Adrenal gland (tissue), 12 donors: ENCODE results near the gene PICK1. TPM values are rescaled to one million over a fixed set of nuclear protein-coding genes. Genes with fewer than 3 reads are reported as not detected.

ENCODE experiments used
- DNase-seq, 7 donors: peaks; one replicate each; pipeline ENCODE4 v3.0.0-alpha.2; 2019 to 2020
- H3K27ac ChIP-seq, 5 donors: fragments of 200-600 bp; sonication (generic) in 4 of 5; 1 replicate in 3 of 5; 2 replicates in 2 of 5; pipeline versions ENCODE4 v1.5.1 to v1.8.0; 2016 to 2020; ENCODE audit warnings: mild to moderate bottlenecking in 1 of 5
- H3K27me3 ChIP-seq: fragments of 200-600 bp; 2 replicates; pipeline ENCODE4 v1.8.0; 2021
- H3K36me3 ChIP-seq, 2 donors: fragments of 200-600 bp; replicated peaks in 1 of 2; 1 replicate in 1 of 2; 2 replicates in 1 of 2; pipeline versions ENCODE4 v1.5.1 to v1.8.0; 2018 to 2022
- H3K4me1 ChIP-seq, 2 donors: fragments of 200-600 bp; replicated peaks in 1 of 2; 1 replicate in 1 of 2; 2 replicates in 1 of 2; pipeline versions ENCODE4 v1.5.1 to v1.8.0; 2018 to 2021
- H3K4me3 ChIP-seq, 4 donors: fragments of 200-600 bp; sonication (generic) in 3 of 4; one replicate each; pipeline ENCODE4 v1.5.1; 2016 to 2018
- H3K9me3 ChIP-seq, 3 donors: fragments of 200-600 bp; sonication (generic) in 1 of 3; replicated peaks in 1 of 3; 1 replicate in 2 of 3; 2 replicates in 1 of 3; pipeline versions ENCODE4 v1.5.1 to v1.8.0; 2016 to 2021
- POLR2A ChIP-seq, 2 donors: fragments of 450-650 bp; IDR thresholded peaks; one replicate each; pipeline ENCODE4 v1.6.1; 2017; ENCODE audit warnings: antibody characterized with exemption in 2 of 2, mild to moderate bottlenecking in 2 of 2, moderate library complexity in 1 of 2
- WGBS, 4 donors: extraction: QIAGEN DNeasy Blood & Tissue Kit in 2 of 4; methylation state at CpG; one replicate each; pipeline versions ENCODE4 v1.1.5 to v1.1.7; 2013 to 2017; 5-methylcytosine and 5-hydroxymethylcytosine counted together
- intact Hi-C, 2 donors: fragments of 100-400 bp; cut with DNase I; formaldehyde crosslinking; loops; one replicate each; pipeline versions ENCODE4 v1.14.1 to v1.15.0; 2022 to 2023
- polyA plus RNA-seq, 3 donors: library from polyadenylated mRNA; stranded (reverse); fragments of 200-250 nt in 2 of 3; fragments of 350-450 nt in 1 of 3; fragmentation: Illumina TruSeq in 1 of 3; extraction: RNeasy Lipid Tissue Mini Kit (QIAGEN cat#74804) in 1 of 3; gene quantifications; one replicate each; pipeline ENCODE4 v1.2.3, GENCODE V29; 2013 to 2014
- total RNA-seq, 9 donors: library from RNA; depleted of rRNA in 4 of 9; stranded (reverse); fragments of >200 nt in 4 of 9; fragments of 120-200 nt in 1 of 9; fragmentation: NEBNext Ultra II Directional in 1 of 9; extraction: Animal tissue kit (Norgen Biotek cat#: 25700) in 1 of 9; gene quantifications; one replicate each; pipeline versions ENCODE4 v1.1.0 to v1.2.4, GENCODE V29; 2013 to 2023
- TF ChIP-seq, protein P1 (sequence below), 6 experiments: fragments of 450-650 bp in 4 of 6; fragments of 200-600 bp in 2 of 6; sonication (generic) in 1 of 6; IDR thresholded peaks; 1 replicate in 5 of 6; 2 replicates in 1 of 6; pipeline versions ENCODE4 v1.5.1 to v1.8.0; 2016 to 2021; ENCODE audit warnings: antibody characterized with exemption in 6 of 6, mild to moderate bottlenecking in 2 of 6, moderate library complexity in 1 of 6
- donor health status: healthy with polysubstance abuse.
- donor health status: Bipolar disorder and iron deficiency.
- donor health status: DM: yes; HTN: yes; CAD: no.
- donor health status: DM: no; HTN: no; CAD: no.
- donor health status: DM: no; HTN: no; CAD: no.
- donor health status: DM: yes; HTN: yes; CAD: no.

Gene PICK1
- total and polyA plus RNA-seq, 12 donors = 28.7 to 93.6 (median 39.0) TPM

DNA sequence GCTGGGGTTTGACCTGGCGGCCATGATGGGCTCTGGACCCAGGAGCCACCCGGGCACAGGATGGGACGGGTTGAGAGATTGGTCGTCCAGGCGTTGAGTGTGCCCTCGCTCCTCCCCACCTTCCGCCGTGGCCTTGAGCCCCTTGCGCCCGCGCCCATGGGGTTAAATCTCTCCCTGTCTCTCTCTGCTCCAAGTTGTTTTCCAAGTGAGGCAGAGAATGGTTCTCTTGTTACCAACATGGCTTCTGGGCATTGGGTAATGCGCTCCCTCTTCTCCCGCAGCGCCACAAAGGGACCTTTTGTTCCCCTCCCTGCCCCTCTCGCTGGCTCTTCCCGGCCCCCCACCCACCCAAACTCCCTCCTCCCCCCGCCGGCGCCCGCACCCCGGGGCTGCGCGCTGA, 18.8 kb upstream of the PICK1 start:
- H3K4me1 ChIP-seq = peaks cover 14 to 18% of the 10 kb centered on the region in 2 donors
- WGBS, 4 donors = 87 to 95% (median 93%) methylated on average over 13 to 23 of the region's 23 CpGs
- H3K4me3 ChIP-seq = no peak overlapping the region
- TF ChIP-seq POLR2A (IDR thresholded peaks at IDR 0.05) = no peak
- TF ChIP-seq, protein P1, sequence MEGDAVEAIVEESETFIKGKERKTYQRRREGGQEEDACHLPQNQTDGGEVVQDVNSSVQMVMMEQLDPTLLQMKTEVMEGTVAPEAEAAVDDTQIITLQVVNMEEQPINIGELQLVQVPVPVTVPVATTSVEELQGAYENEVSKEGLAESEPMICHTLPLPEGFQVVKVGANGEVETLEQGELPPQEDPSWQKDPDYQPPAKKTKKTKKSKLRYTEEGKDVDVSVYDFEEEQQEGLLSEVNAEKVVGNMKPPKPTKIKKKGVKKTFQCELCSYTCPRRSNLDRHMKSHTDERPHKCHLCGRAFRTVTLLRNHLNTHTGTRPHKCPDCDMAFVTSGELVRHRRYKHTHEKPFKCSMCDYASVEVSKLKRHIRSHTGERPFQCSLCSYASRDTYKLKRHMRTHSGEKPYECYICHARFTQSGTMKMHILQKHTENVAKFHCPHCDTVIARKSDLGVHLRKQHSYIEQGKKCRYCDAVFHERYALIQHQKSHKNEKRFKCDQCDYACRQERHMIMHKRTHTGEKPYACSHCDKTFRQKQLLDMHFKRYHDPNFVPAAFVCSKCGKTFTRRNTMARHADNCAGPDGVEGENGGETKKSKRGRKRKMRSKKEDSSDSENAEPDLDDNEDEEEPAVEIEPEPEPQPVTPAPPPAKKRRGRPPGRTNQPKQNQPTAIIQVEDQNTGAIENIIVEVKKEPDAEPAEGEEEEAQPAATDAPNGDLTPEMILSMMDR (IDR thresholded peaks at IDR 0.05) = no peak
- H3K36me3 ChIP-seq = no peaks in the 10 kb centered on the region
- H3K27me3 ChIP-seq = no peaks in the 10 kb centered on the region
- DNase-seq = no peak
- intact Hi-C loops = no loop called here
- H3K9me3 ChIP-seq = no peaks in the 10 kb centered on the region
- H3K27ac ChIP-seq = no peak overlapping the region

DNA sequence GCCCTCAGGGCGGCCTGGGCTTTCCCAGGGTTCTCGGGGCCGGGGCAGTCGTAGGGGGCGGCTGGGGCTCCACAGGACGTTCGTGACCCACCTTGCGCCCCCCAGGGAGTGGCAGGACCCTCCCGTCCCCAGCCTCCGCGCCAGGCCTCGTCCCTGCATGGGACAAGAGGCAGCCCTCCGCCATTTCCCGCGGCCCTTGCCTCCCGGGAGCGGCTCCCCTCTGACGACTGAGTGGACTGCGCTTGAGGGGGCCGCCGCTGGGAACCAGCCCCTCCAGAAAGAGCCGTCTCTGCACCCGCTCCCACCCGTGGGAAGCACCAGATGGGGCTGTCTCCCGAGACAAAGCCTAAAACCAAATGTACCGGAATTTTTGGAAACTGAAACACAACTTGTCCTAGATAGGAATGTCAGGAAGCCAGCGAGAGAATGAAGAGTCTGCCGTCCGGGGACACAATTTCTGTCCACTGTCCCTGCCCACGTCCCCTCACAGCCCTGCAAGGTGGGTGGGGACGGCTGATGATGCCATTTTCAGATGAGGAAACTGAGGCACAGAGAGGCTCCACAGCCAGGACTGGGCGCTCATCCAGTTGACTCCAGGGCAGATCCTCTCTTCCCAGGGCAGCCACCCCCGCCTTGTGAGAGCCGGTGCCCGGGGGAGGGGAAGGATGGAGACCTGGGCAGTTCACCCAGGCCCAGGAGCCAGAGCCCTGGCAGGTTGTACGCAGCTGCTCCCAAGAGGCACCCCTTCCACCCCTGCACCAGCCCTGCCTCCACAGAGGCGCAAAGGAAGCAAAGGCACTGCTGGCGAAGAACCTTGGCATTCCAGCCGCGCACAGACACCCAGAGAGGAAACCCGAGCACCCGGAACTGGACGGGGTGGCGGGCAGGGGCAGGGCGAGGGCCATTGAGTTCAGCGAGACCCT, 18.1 kb upstream of the PICK1 start:
- no peak for DNase-seq
- peaks cover 8 to 10% of the 10 kb centered on the region in 2 donors for H3K4me1 ChIP-seq
- intact Hi-C loops = no loop called here
- no peak for TF ChIP-seq POLR2A (IDR thresholded peaks at IDR 0.05)
- TF ChIP-seq, protein P1 (IDR thresholded peaks at IDR 0.05) = no peak
- WGBS, 4 donors = 74 to 78% (median 76%) methylated on average over 34 to 46 of the region's 46 CpGs
- peak overlapping the region in 2 of 5 donors; percentile 26 to 49 for H3K27ac ChIP-seq
- H3K9me3 ChIP-seq = no peaks in the 10 kb centered on the region
- H3K4me3 ChIP-seq = no peak overlapping the region
- H3K27me3 ChIP-seq = no peaks in the 10 kb centered on the region
- H3K36me3 ChIP-seq = no peaks in the 10 kb centered on the region

DNA sequence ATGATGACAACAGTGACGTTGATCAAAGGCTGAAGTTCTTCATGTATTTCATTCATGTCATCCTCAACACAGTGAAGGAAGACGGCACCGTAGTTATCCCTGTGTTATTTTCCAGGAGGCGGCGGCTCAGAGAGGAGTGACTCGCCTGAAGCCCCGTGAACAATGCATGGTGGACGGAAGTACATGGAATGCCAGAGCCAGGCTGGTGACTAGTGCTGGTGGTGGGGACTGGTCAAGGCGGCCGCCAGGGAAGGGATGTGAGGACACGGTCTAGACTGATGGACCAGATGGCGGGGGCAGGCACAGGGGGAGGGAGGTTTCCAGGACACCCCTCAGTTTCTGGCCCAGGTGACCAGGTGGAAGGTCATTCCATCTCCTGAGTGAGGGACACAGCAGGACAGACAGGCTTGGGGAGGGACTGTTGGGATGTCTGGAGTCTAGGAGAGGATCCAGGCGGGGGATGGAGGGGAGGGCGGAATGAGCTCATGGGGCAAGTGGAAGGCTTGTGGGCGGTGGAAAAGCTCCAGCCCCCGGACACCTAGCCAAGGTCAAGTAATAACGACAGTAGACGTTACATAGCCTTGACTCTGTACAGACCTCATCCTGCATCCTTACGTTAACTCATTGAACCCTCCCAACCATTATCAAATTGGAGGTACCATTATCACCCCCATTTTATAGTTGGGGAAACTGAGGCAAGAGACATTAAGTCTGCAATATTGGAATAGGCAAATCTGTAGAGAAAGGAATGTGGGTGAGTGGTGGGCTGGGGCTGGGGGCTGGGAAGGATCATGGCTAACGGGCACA, 16.0 kb upstream of the PICK1 start:
- no peak for DNase-seq

More for the DNA sequence above, 16.0 kb upstream of the PICK1 start:
- H3K4me3 ChIP-seq = no peak overlapping the region
- H3K27ac ChIP-seq = no peak overlapping the region
- intact Hi-C loops = no loop called here
- WGBS, 4 donors = 68 to 84% (median 76%) methylated on average over 19 to 20 of the region's 20 CpGs
- no peaks in the 10 kb centered on the region for H3K4me1 ChIP-seq
- no peak for TF ChIP-seq POLR2A (IDR thresholded peaks at IDR 0.05)
- TF ChIP-seq, protein P1 (IDR thresholded peaks at IDR 0.05) = no peak
- H3K36me3 ChIP-seq = no peaks in the 10 kb centered on the region
- H3K27me3 ChIP-seq = no peaks in the 10 kb centered on the region
- no peaks in the 10 kb centered on the region for H3K9me3 ChIP-seq
